A549 (cell line): ENCODE results near the gene FAM131B. TPM values are rescaled to one million over a fixed set of nuclear protein-coding genes. Genes with fewer than 3 reads are reported as not detected.
A peak's percentile ranks its signal among the peaks of the same experiment; 100 is the strongest.

Experiments
- ATAC-seq, 2 experiments: fragments of 200-7000 bp in 1 of 2; fragments of >200 bp in 1 of 2; cut with Nextera tagmentation in 1 of 2; cut with Tn5 transposase in 1 of 2; 3 replicates each; pipeline versions ENCODE4 v1.8.0 to v1.9.1; 2018 to 2020; ENCODE audit warnings: mild to moderate bottlenecking in 1 of 2, moderate library complexity in 1 of 2
- CTCF ChIA-PET: fragments of 300-600 bp; sonication (Branson Sonifier 250); formaldehyde crosslinking; extraction: SDS; loops from one replicate; lab custom pipeline; 2021; ENCODE audit warnings: antibody characterized with exemption, inconsistent platforms; lab: Yijun Ruan, JAX
- POLR2A ChIA-PET: fragments of 350-600 bp; formaldehyde crosslinking; extraction: SDS; loops from one replicate; lab custom pipeline; 2021; ENCODE audit warnings: antibody characterized with exemption, inconsistent platforms; lab: Yijun Ruan, JAX
- DNase-seq, 2 experiments: peaks; one replicate each; pipeline versions ENCODE4 v3.0.0 to v3.0.0-alpha.2; 2011 to 2016; ENCODE audit warnings: low read depth in 1 of 2, low spot score in 1 of 2
- FAIRE-seq: peaks from 2 replicates; lab custom pipeline; 2011; peaks lifted over from hg19 to GRCh38; lab: Jason Lieb, UNC
- H3K27ac ChIP-seq, 2 experiments: fragments of >200 bp; sonication (Bioruptor Twin); formaldehyde crosslinking; 3 replicates each; pipeline ENCODE4 v1.5.1; 2016 to 2017
- H3K4me1 ChIP-seq: fragments of >200 bp; sonication (Bioruptor Twin); formaldehyde crosslinking; 3 replicates; pipeline ENCODE4 v1.6.1; 2016
- H3K4me2 ChIP-seq: fragments of >200 bp; sonication (Bioruptor Twin); formaldehyde crosslinking; 3 replicates; pipeline ENCODE4 v1.6.1; 2016
- H3K4me3 ChIP-seq: fragments of >200 bp; sonication (Bioruptor Twin); formaldehyde crosslinking; 3 replicates; pipeline ENCODE4 v1.5.1; 2016
- H3K9me3 ChIP-seq: fragments of >200 bp; sonication (Bioruptor Twin); formaldehyde crosslinking; 3 replicates; pipeline ENCODE4 v1.6.1; 2016
- ATOH8 ChIP-seq: fragments of 250-450 bp; sonication (Bioruptor Pico); IDR thresholded peaks from 2 replicates; pipeline ENCODE4 v1.5.0; 2020; ENCODE audit warnings: low read depth, mild to moderate bottlenecking, moderate library complexity
- BHLHE40 ChIP-seq: IDR thresholded peaks from 2 replicates; pipeline ENCODE4 v1.6.1; 2012; ENCODE audit warnings: low read depth, low read length, inconsistent platforms
- CHD2 ChIP-seq: fragments of 150-350 bp; IDR thresholded peaks from 2 replicates; pipeline ENCODE4 v1.6.1; 2014; ENCODE audit warnings: low read length; ENCODE audit not compliant: partially characterized antibody
- E2F6 ChIP-seq: IDR thresholded peaks from 2 replicates; pipeline ENCODE4 v1.6.1; 2012; ENCODE audit warnings: low read depth, borderline replicate concordance
- EHMT2 ChIP-seq: fragments of 200-600 bp; sonication (generic); IDR thresholded peaks from 2 replicates; pipeline ENCODE4 v1.6.1; 2016; ENCODE audit warnings: antibody characterized with exemption, low read depth, mild to moderate bottlenecking, moderate library complexity
- ELK1 ChIP-seq: fragments of 150-350 bp; IDR thresholded peaks from 2 replicates; pipeline ENCODE4 v1.6.1; 2014; ENCODE audit warnings: low read depth, mild to moderate bottlenecking, low read length
- FOSB ChIP-seq: fragments of 250-450 bp; sonication (Bioruptor Pico); IDR thresholded peaks from 2 replicates; pipeline ENCODE4 v1.5.0; 2020; ENCODE audit warnings: mild to moderate bottlenecking, moderate library complexity
- FOSL2 ChIP-seq, 2 experiments: fragments of 450-650 bp in 1 of 2; fragments of >200 bp in 1 of 2; sonication (Bioruptor Twin) in 1 of 2; formaldehyde crosslinking; IDR thresholded peaks; 2 replicates each; pipeline versions ENCODE4 v1.5.0 to v1.6.1; 2016 to 2020; ENCODE audit warnings: mild to moderate bottlenecking in 1 of 2, moderate library complexity in 1 of 2
- HES2 ChIP-seq: fragments of >200 bp; sonication (Bioruptor Twin); formaldehyde crosslinking; IDR thresholded peaks from 2 replicates; pipeline ENCODE4 v1.6.1; 2016
- HOXB5 ChIP-seq: fragments of 250-450 bp; sonication (Bioruptor Pico); IDR thresholded peaks from 2 replicates; pipeline ENCODE4 v1.5.0; 2020; ENCODE audit warnings: mild to moderate bottlenecking, moderate library complexity
- JUN ChIP-seq, 2 experiments: fragments of >200 bp; sonication (Bioruptor Twin); formaldehyde crosslinking; IDR thresholded peaks; 2 replicates in 1 of 2; 3 replicates in 1 of 2; pipeline ENCODE4 v1.6.1; 2016 to 2017
- JUNB ChIP-seq: fragments of >200 bp; sonication (Bioruptor Twin); formaldehyde crosslinking; IDR thresholded peaks from 2 replicates; pipeline ENCODE4 v1.6.1; 2016
- KDM5A ChIP-seq: fragments of 200-600 bp; sonication (generic); IDR thresholded peaks from 2 replicates; pipeline ENCODE4 v1.6.1; 2016; ENCODE audit warnings: antibody characterized with exemption, mild to moderate bottlenecking
- MAFK ChIP-seq: fragments of 450-650 bp; IDR thresholded peaks from 2 replicates; pipeline ENCODE4 v1.6.1; 2014; ENCODE audit not compliant: partially characterized antibody
- NPAS2 ChIP-seq: fragments of 250-450 bp; sonication (Bioruptor Pico); IDR thresholded peaks from 2 replicates; pipeline ENCODE4 v1.8.0; 2022; ENCODE audit warnings: mild to moderate bottlenecking, moderate library complexity, borderline replicate concordance
- NR3C1 ChIP-seq: fragments of >200 bp; sonication (Bioruptor Twin); formaldehyde crosslinking; IDR thresholded peaks from 3 replicates; pipeline ENCODE4 v1.6.1; 2017
- PHF8 ChIP-seq: fragments of 200-600 bp; sonication (generic); IDR thresholded peaks from 2 replicates; pipeline ENCODE4 v1.6.1; 2016; ENCODE audit warnings: low read depth, mild to moderate bottlenecking, antibody characterized with exemption, moderate library complexity, borderline replicate concordance
- RAD21 ChIP-seq, 2 experiments: fragments of >200 bp in 1 of 2; sonication (Bioruptor Twin) in 1 of 2; formaldehyde crosslinking in 1 of 2; IDR thresholded peaks in 1 of 2; conservative IDR thresholded peaks in 1 of 2; 2 replicates in 1 of 2; 3 replicates in 1 of 2; pipeline ENCODE4 v1.6.1; 2012 to 2018; ENCODE audit warnings: inconsistent platforms in 1 of 2
- RCOR1 ChIP-seq: fragments of 150-350 bp; IDR thresholded peaks from 2 replicates; pipeline ENCODE4 v1.6.1; 2014; ENCODE audit warnings: antibody characterized with exemption, low read length, low read depth
- TFCP2L1 ChIP-seq: fragments of 250-450 bp; sonication (Bioruptor Pico); IDR thresholded peaks from 2 replicates; pipeline ENCODE4 v1.5.0; 2021; ENCODE audit warnings: mild to moderate bottlenecking
- USF2 ChIP-seq: fragments of 450-650 bp; IDR thresholded peaks from 2 replicates; pipeline ENCODE4 v1.6.1; 2014; ENCODE audit warnings: antibody characterized with exemption
- ZNF302 ChIP-seq: fragments of 250-450 bp; sonication (Bioruptor Pico); IDR thresholded peaks from 2 replicates; pipeline ENCODE4 v1.9.0; 2021; ENCODE audit warnings: inconsistent platforms, mild to moderate bottlenecking, moderate library complexity
- whole genome bisulfite sequencing: methylation state at CpG from one replicate; pipeline ENCODE4 v1.1.6; 2017; ENCODE audit errors: missing lambda C conversion rate; 5-methylcytosine and 5-hydroxymethylcytosine counted together
- polyA minus RNA-seq: library from RNA; depleted of rRNA, polyadenylated mRNA; stranded (reverse); fragments of >200 nt; gene quantifications from 2 replicates; pipeline ENCODE4 v1.2.3, GENCODE V29; 2011; rRNA and poly(A)+ RNA removed
- polyA plus RNA-seq, 4 experiments: library from polyadenylated mRNA; depleted of rRNA in 3 of 4; stranded (reverse); fragments of >200 nt; fragmentation: RNase III in 1 of 4; extraction: RNeasy Plus Mini Kit Qiagen cat#74134 plus additional on column Dnase treatment in 1 of 4; gene quantifications; 2 replicates in 3 of 4; 3 replicates in 1 of 4; pipeline ENCODE4 v1.2.3, GENCODE V29; 2011 to 2017

FAM131B gene
- 0.52 and 0.78 TPM in 2 replicates for polyA plus RNA-seq (2011; rRNA removed)
- 0.15 and 0.18 TPM in 2 replicates for polyA plus RNA-seq (2012; cell fraction: cytosol; rRNA removed)
- 0.19 and 0.50 TPM in 2 replicates for polyA plus RNA-seq (2012; cell fraction: nucleus; rRNA removed)
- polyA plus RNA-seq (2017; fragmentation: RNase III; extraction: RNeasy Plus Mini Kit Qiagen cat#74134 plus additional on column Dnase treatment) = 0.16 to 0.32 TPM (median 0.19 TPM) in 3 replicates
- polyA minus RNA-seq = 0.83 and 1.3 TPM in 2 replicates

- peak within 1 kb of the TSS; percentile 94 for H3K4me2 ChIP-seq
- FAIRE-seq = no peak
- peak; percentile 57 to 68 for ATAC-seq
- WGBS = 3% methylated on average over 25 of the region's 112 CpGs
- TF ChIP-seq E2F6 = no peak
- TF ChIP-seq ZNF302 (CRISPR knock-in tag) = no peak
- no peak for TF ChIP-seq NR3C1
- no peak for TF ChIP-seq RCOR1
- no peak for TF ChIP-seq TFCP2L1 (CRISPR knock-in tag)
- no peak for TF ChIP-seq FOSB
- TF ChIP-seq EHMT2 = no peak
- TF ChIP-seq USF2 = no peak
- TF ChIP-seq MAFK = no peak
- no peak for TF ChIP-seq BHLHE40
- TF ChIP-seq PHF8 = no peak
- no peak for TF ChIP-seq HES2
- ChIA-PET CTCF (interaction anchor here (1.0 kb wide), 1 partner anchor 18 kb away, joined by 4 read pairs; no protein-coding TSS in a partner anchor), POLR2A (no interaction called here)
- H3K27ac ChIP-seq = peak within 1 kb of the TSS; percentile 18 to 85; a peak in 5 of 6 replicates
- H3K9me3 ChIP-seq = no peaks in the 10 kb centered on the region
- H3K4me1 ChIP-seq = peaks cover 5% of the 10 kb centered on the region; the same call in 1 of the 3 replicates
- peak within 1 kb of the TSS; percentile 54 for H3K4me3 ChIP-seq
- DNase-seq = no peak
These were observed at the start of gene FAM131B for GRCh38 chr7:143362131-143363015. TSS of gene FAM131B (minus strand) at chr7:143362713. CDS start at chr7:143362603, 110 bp downstream.

- H3K27ac ChIP-seq = no peak overlapping the region
- 67% methylated on average over 5 of the region's 5 CpGs for WGBS
- CTCF ChIA-PET = interaction anchor here (1.3 kb wide), 1 partner anchor 21 kb away, joined by 4 read pairs; no protein-coding TSS in a partner anchor
- DNase-seq (no peak), ATAC-seq (no peak), FAIRE-seq (no peak)
- no peaks in the 10 kb centered on the region for H3K9me3 ChIP-seq
- no peak overlapping the region for H3K4me3 ChIP-seq
- no peak for TF ChIP-seq JUNB
- TF ChIP-seq CHD2 = no peak
- TF ChIP-seq ELK1 = no peak
- no peak for TF ChIP-seq RAD21 (conservative IDR thresholded peaks at IDR 0.05 in 1 of 2, IDR thresholded peaks at IDR 0.05 in 1 of 2)
- no peak for TF ChIP-seq JUN (IDR thresholded peaks at IDR 0.05)
- no peak for TF ChIP-seq ATOH8 (CRISPR knock-in tag)
- TF ChIP-seq FOSL2 (IDR thresholded peaks at IDR 0.05) = no peak
- TF ChIP-seq FOSL2 (CRISPR knock-in tag; IDR thresholded peaks at IDR 0.05) = no peak
- no peak for TF ChIP-seq KDM5A
- TF ChIP-seq NPAS2 = no peak
- TF ChIP-seq NR3C1 = no peak
- no peak for TF ChIP-seq HOXB5 (CRISPR knock-in tag)
- H3K4me1 ChIP-seq = peaks cover 12% of the 10 kb centered on the region; the same call in 2 of the 3 replicates
- POLR2A ChIA-PET = no interaction called here
- H3K4me2 ChIP-seq = no peak overlapping the region
These were observed 49.6 kb upstream of the FAM131B start for GRCh38 chr7:143411976-143412708.
